ENCODE measurements around the gene MACROD2.

MACROD2 gene

DNA sequence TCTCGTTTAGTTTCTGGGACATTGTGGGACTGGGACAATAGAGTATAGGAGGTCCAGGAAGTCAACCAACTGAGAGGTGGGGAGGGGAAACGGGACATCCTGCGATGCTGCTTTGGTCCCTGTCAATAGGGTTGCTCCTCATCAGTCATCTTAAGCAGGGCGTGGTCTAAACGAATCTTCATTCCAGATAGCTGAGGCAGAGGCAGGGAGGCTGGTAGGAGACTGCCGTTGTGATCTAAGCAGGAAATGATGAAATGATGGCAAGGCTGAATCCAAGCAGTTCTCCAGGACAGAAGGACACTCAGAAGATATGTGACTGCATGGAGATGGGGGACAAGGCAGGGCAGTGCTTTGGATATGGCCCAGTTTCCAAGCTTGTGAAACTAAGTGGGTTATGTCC lies 1624.5 kb downstream of the MACROD2 start:
- DNase-seq (ENCODE audit: low read depth in 2 of 2) = no peak

DNA sequence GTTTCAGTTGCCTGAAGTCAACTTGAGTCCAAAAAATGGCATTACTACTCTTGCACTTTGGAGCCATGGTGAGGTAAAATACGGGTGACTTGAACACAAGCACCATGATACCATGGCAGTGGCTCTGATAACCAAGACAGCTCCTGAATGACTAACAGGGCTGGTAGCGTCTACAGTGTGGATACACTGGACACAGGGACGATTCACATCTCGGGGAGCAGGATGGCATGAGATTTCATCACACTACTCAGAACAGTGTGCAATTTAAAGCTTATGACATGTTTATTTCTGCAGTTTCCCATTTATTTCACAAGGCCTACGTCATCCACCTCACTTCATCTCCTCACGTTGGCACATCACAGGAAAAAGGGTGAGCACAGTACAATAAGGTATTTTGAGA lies 1627.1 kb downstream of the MACROD2 start:
- DNase-seq (ENCODE audit: low read depth in 2 of 2) = no peak

DNA sequence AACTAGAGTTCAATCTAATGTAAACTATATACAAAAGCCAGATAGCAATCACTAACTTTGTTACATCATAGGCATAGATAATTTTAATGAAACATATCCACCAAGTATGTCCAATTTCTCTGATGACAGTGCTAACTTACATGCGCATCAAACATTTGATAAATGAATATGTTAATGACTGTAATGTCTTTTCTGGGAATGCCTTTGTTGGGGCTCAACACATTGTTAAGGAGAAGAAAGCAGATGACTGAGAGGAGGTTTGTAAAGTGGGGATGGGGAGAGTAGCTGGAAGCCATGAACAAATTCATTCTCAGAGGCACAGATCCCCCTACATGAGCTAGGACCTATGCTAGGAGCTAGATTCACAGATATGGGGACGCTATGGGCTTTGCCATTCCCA lies 1627.9 kb downstream of the MACROD2 start:
- DNase-seq (ENCODE audit: low read depth in 2 of 2) = no peak

DNA sequence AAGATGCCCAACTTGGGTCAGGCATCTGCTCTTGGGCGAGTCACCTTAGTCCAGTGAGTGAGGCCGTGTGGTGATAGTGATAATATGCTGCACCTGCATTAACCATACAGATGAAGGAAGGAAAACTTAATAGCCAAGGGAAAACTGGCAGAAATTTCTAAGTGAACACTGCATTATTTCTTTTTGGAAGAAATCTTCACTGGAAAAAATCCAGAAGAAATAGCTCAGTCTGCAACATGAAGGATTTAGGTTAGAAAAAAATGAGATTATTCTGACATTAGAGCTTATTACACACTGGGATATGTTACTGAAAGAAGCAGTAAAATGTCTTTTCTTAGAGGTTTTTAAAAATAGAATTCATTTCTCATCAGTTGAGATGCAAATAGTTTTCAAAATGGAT lies 1630.7 kb downstream of the MACROD2 start:
- DNase-seq (ENCODE audit: low read depth in 2 of 2) = no peak

DNA sequence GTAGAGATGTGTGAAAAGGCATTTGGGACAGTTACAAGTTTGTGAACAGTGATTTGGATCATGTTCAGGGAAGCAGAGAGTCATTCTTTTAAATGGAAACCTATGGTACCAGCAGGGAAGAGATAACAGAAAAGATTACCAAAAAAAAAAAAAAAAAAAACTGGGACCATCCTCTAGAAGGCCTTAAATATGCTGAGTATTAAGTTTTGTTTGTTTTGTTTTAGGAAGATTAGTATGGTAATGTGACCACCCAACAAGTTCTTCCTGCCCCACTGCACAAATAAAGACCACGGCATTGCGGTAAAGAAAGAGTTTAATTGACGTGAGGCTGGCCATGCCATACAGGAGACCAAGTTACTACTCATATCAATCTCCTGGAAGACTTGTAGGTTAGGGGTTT lies 1631.8 kb downstream of the MACROD2 start:
- no peak for DNase-seq (ENCODE audit: low read depth in 2 of 2)

DNA sequence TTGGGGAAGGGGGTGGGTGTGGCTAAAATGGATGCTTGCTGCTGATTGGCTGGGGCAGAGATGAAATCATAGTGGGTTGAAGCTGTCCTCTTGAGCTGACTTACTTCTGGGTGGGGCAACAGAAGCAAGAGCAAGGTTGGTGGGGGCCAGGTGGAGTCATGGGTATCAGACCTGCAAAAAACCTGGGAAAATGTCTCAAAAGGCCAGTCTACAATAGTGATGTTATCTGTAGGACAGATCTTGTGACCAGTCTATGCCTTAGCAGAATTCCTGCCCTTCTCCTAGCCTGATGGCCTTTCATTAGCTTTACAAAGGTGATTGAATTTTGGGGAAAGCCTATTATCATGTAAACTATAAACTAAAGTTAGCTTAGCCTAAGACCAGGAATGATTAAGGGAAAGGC lies 1632.2 kb downstream of the MACROD2 start:
- no peak for DNase-seq (ENCODE audit: low read depth in 2 of 2)

DNA sequence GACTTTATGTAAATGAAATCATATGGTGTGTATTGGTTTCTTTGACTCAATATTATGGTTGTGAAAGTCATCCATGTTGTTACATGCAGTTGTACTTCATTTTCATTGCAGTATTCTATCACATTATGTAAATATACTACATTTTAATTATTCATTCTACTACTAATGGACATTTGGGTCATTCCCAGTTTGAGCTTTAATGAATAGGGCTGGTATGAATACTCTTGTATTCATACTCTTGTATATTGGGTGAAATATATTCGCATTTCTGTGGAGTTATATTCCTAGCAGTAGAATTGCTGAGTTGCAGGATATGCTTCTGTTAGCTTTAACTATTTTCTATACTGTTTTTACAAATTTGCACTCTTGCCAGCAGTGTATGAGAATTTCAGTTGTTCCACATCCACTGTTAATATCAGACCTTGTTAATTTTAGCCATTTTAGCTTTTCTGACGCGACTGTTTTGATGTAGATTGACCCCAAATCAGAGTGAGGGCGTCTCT lies 1633.6 kb downstream of the MACROD2 start:
- DNase-seq (ENCODE audit: low read depth in 2 of 2) = no peak

DNA sequence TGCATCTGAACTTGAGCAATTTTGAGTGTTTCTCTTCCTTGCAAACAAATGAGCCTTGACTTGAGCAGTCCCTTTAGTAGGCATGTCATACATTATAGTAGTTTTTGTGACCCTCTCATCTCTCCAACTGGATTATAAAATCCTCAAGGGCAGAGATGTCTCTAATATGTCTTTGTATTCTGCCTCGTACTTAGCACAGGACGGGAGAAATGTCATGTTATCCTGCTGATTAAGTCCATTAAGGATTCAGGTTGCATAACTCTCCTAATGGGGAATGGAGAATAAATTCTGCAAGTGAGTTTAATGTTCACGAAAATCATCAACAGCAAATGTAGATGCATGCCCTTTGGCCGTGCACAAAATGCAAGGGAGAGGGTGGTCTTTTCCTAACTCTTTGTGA lies 1635.0 kb downstream of the MACROD2 start:
- DNase-seq (ENCODE audit: low read depth in 2 of 2) = no peak

DNA sequence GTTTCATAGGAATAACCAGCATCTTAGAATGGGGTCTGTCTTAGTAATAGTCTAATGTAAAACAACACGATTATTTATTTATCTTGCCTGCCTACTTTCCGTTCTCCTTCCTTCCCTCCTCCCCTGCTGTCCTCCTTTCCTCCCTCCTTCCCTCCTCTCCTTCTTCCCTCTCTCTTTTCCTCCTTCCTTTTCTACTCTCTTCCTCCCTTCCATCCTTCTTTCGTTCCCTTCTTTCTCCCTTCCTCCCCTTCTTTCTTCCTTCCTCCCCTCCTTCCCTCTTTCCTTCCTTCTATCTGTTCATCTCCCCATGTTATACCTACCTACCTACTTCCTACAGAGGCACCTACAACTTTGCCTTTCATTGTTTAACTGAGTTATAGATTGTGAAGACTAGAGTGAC lies 1637.4 kb downstream of the MACROD2 start:
- no peak for DNase-seq (ENCODE audit: low read depth in 2 of 2)

DNA sequence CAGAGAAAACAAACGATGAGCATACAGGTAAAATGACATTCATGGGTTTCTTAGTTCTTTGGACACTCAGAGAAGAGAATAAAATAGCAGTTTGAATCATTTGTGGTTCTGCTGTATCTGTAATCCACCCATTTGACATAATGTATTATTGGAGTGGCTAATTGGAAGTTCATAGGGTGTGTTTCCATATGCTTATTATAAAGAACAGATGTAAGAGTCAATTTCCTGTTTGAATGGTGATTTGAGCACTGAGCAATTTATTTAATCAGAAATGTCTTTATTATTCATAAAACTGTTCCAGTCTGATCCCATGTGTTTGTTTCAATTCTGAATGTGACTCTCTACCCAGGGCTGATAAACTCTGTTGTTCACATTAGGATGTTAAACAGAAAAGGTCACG lies 1638.8 kb downstream of the MACROD2 start:
- DNase-seq (ENCODE audit: low read depth in 2 of 2) = no peak

DNA sequence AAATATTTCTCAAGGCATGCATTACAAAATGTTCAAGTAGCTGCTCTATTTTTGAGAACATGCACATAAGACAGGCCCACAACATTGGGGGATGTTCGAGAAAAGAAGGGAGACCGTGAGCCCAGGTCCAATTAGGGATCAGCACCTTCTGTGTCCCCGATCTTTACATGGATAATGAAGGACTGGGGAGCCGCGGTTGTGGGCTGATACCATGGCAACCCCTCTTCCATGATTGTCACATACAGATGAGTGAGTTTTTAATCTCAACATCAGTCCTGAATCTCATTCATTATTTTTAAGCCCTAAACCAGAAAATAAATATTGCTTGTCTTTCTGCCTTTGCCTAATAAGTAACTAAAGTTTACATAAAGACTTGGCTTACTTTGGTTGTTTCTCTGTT lies 1642.2 kb downstream of the MACROD2 start:
- DNase-seq (ENCODE audit: low read depth in 2 of 2) = no peak

DNA sequence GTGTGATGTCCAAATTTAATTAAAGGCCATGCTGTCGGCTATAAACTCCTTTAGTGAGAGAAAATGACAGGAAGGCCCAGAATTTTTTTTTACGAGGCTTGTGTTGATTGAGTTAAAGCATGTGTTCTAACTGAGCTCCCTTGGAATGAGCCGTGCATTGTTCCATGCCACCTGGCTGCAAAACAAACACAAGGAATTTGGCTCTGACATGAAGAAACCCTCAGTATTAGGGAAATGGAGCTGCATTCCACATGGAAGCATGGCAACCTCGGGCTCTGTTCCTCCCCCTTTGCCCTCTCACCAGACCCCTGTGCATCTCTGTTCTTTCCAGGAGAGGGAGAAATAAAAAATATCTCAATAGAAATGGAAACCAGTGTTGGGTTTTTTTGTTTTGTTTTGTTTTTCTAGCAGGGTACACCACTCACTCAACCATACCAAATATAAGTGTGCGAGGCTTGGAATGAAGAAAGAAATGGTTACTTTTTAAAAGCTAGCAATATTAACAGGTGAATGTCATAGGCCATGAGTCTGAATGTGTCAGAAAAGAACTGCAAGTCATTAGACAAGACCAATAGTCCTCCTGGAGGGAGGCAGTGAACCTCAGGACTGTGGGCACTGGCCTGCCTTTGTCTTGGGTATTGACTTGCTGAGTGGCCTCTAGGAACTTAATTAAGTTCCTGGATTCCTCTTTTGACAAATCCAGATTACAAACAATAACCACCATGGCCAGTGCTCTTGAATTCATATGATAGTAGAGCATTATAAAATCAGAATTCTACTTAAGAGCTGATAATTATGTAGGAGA lies 1642.8 kb downstream of the MACROD2 start:
- no peak for DNase-seq (ENCODE audit: low read depth in 2 of 2)

DNA sequence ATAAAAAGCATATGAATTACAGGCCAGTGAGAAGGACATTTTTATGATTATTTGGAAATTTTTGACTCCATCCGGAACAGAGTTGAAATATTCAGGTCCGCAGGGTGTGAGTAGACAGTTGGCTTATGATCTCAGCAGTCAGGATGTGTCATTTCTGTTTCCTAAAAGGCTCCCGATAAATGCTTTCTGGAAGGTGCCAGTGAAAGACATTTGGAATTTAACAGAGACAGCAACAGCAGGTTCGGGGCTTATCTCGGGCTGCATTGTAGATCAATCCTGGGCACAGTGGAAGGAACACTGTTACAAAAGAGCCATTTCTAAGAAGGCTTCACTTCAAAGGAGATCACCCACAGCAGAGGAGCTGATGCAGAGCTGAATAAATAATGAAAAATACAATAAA lies 1643.5 kb downstream of the MACROD2 start:
- no peak for DNase-seq (ENCODE audit: low read depth in 2 of 2)

DNA sequence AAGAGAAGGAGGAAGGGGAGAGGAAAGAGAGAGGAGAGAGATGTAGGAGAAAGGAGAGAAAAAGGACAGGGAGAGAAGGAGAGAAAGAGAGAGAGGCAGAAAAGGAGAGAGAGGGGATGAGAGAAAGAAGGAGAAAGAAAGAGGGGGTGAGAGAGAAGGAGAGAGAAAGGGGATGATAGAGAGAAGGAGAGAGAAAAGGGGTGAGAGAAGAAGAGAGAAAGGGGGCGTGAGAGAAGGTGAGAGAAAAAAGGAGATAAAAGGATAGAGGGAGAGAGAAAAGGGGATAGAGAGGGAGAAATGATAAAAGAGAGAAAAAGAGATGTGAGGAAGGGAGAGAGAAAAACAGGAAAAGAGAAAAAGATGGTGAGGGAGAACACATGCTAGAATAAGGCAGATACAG lies 1644.5 kb downstream of the MACROD2 start:
- no peak for DNase-seq (ENCODE audit: low read depth in 2 of 2)

DNA sequence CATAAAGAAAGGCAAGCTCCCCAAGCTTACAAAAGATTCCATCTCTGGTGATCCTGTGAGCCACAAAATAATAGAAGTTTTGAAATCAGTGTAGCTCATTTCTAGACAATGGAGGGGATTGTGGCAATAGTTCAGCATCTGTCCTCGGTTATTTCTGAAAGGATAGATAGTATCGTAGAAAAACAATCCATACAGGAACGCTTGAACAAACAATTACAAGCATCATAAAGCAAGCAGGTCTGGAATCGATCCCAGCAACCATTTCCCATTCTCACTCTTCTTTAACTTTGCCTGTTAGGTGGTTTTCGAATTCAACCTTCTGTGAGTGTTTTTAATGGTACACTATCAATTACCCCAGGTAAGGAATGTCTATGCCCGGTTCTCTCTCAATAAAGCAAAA lies 1646.8 kb downstream of the MACROD2 start:
- no peak for DNase-seq (ENCODE audit: low read depth in 2 of 2)

DNA sequence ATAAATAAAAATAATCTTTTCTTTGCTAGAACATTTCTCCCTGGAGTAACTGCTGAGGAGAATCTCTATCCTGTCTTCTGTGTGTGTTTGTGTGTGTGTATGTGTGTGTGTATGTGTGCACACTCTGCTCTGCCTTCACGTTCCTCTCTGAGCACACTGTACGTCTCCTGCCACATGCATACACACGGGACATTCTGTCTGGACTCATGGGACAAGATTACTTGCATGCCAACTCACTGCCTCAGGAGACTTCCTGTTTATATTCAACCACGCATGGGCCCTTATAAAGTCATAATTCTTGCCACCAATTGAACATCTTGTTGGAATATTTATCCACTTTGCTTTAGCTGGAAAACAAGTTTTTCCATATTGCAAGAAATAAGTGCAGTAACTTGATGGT lies 1647.4 kb downstream of the MACROD2 start:
- no peak for DNase-seq (ENCODE audit: low read depth in 2 of 2)

DNA sequence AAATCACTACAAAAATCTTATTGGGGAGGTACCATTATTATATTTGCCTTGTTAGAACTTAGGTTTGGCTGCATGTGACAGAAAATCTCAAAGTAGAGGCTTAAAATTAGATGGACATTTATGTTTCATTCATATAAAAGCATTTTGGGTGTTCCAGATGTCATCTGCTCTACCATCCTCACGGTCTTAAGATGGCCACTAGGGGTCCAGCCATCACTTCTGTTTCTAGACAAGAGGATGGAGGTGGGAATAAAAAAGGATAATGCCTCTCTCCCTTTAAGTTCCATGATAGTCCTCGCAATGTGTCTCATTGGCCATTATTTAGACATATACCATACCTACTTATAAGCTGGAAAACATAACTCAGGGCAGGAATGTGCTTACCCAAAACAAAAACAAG lies 1648.4 kb downstream of the MACROD2 start:
- DNase-seq (ENCODE audit: low read depth in 2 of 2) = no peak

DNA sequence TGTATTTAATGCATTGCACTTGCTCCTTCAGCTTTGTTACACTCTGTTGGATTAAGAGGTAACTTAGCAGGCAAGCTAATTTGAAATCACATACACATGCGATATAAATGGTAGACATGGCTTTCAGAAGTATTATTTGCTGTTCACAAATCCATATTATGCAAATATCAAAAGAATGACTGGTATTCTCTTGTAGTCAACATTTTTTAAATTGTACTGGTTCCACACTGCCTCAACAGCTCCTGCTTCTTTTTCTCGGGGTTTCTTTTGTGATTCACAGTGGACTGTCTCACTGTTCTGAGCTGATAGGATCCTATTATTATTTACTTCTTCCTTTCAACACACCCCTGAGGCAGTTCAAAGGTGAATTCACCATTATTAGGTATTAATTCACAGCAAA lies 1650.5 kb downstream of the MACROD2 start:
- DNase-seq (ENCODE audit: low read depth in 2 of 2) = no peak

DNA sequence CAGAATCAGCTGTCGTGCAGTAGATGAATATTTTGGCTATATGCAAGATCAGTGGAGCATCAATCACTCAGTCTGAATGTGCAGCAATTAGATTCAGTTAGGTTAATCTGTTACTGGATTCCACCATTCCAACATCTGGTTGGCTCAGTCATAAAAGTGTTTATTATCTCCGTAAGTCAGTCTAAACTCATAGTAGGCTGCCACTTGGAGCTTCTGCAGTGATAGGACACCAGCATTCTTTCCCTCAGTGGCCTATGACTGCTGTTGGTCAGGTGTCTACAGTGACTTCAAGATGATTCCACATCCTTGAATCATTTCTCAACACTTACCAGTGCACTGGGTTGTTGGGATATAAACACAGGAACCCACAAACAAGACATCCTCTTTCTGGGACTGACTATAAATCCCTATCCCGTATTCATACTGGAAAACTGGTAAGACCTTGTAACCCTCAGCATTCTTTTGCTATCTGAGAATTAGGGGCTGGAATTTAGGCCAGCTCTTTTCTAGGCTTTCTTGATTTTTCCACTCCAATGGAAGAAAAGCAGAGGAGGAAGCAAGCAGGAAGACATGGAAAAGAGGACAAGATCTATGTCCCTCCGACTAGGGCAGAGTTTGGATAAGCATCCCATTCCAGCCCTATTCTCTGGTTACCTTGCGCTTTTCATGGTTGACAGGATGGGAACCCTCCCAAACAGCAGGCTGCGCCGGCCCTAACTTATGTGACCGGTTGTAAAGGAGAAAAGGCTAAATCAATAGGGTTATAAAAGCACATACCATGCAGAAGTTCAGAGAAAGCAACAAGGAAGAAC lies 1658.3 kb downstream of the MACROD2 start:
- DNase-seq (ENCODE audit: low read depth in 2 of 2) = no peak

DNA sequence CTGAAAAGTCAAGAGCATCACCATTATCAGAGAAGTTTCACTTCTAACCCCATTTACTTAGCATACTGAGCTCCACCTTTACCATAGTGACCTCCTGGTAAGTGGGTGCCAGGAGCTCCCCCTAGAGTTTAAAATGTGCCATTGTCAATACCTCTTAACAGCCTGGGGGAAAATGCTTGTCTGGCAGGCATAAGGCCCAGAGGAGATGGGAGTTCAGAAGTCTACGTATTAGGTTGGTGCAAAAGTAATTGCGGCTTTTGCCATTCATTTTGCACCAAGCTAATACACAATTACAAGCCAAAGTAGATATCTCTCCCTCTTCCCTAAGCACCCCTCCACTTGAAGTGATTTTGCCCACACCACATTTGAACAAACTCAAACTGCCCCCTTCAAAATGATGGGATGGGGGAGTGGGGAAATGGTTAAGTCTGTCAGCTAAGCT lies 1658.9 kb downstream of the MACROD2 start:
- no peak for DNase-seq (ENCODE audit: low read depth in 2 of 2)

DNA sequence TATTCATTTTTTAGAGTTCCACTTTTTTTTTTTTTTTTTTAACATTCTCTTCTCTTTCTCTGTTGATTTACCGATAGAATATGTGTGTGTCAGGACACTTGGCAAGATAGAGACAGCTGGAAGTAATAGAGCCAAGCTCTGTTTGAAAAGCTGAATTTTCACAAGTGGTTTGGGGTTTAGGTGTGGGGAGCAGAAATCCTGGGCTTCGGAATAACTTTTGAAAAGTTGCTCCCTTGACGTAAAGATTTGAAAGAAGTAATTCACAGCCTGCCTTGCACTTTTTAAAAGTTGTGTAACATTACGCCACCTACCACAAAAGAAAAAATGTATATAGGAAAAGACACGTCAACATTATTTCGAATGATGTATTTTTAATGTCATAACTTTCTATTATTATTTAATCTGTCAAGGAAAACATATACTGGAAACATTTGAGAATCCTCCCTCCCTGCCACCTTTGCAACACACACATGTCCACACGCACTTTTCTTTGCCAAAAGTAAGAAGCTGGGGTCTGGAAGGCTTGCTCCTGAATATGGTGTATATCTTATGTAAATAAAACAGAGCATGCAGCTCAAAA lies 1660.1 kb downstream of the MACROD2 start:
- DNase-seq (ENCODE audit: low read depth in 2 of 2) = no peak

DNA sequence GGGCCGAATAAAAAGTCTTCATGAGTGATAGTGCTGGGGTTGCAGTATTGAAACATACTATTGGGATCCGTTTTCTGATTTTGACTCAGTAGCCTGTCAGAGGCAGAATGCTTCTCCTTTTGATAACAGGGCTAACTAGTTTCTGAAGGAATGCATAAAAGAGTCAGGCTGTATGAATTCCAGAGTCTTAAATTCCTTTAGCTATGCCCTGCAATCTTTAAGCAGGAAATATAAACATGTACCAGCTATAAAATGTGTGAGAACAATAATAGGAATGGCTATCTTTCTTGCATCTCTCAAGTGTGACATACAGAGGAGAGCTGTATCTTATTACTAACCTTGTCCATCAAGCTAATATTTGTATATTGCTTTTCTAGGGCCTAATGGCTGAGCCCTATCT lies 1660.8 kb downstream of the MACROD2 start:
- DNase-seq (ENCODE audit: low read depth in 2 of 2) = no peak

DNA sequence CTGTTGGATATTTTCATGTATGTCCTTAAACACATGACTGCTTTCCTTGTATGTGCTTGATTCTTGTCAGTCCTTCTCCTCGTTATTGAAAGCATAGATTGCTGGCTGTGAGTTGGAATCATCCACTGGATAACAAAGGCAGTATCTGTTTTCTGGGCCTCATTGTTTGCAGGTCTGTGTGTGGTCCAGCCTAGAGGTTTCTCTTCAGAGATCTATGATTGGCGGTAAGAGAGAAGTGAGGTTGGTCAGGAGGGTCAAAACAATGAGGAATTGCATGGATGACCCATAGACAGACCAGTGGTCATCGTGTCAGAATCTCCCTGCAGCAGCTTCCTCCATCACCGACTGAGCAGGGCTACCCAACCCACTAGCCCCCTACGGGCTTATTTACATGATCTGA lies 1663.0 kb downstream of the MACROD2 start:
- DNase-seq (ENCODE audit: low read depth in 2 of 2) = no peak

Data from stimulated activated CD4-positive, alpha-beta T cell treated with anti-CD3 and anti-CD28 coated beads, Interleukin-1b, Interleukin-23, amount 100 ng/mL, for 1 hour (primary cell).